Keratinocyte (primary cell): ENCODE results near the gene PSMC3.

Source experiments
- CTCF ChIP-seq, 3 experiments: IDR thresholded peaks in 1 of 3; conservative IDR thresholded peaks in 1 of 3; optimal IDR thresholded peaks in 1 of 3; 2 replicates in 2 of 3; 3 replicates in 1 of 3; pipeline versions ENCODE3 to v1.5.1; 2011; ENCODE audit warnings: low read length in 3 of 3, mild to moderate bottlenecking in 3 of 3, moderate library complexity in 2 of 3, control low read depth in 1 of 3, inconsistent platforms in 1 of 3; ENCODE audit not compliant: insufficient read depth in 2 of 3; ENCODE audit errors: extremely low read depth in 1 of 3
- EZH2 ChIP-seq: IDR thresholded peaks from one replicate; pipeline ENCODE4 v1.6.1; 2012; ENCODE audit warnings: inconsistent platforms, mild to moderate bottlenecking, low read length, moderate library complexity

DNA sequence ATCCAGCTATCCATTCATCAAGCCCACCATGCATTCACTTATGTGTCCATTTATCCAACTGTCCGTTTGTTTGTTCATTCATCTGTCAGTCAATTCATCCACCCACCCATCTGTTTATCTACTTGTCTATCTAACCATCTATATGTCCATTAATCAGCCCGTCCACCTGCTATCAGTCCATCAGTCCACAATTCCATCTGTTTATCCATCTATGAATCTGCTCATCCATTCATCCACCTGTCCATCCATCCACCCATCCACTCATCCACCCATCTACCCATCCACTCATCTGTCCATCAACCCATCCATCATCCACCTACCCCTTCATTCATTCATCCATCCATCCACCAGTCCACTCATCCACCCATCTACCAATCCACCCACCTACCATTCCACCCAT, 46.9 kb downstream of the PSMC3 start:
- TF ChIP-seq CTCF (optimal IDR thresholded peaks at IDR 0.05 in 1 of 3, IDR thresholded peaks at IDR 0.05 in 1 of 3, conservative IDR thresholded peaks at IDR 0.05 in 1 of 3; ENCODE audit: extremely low read depth in 1 of 3, insufficient read depth in 2 of 3, low read length in 3 of 3), result no peak
- no peak for TF ChIP-seq EZH2
